OCI-LY3 (cell line): ENCODE data around the gene DNAH7.

Experiments
- H2AFZ ChIP-seq: fragments of 200-600, 300-600 bp; shearing (Covaris generic); 2 replicates; pipeline ENCODE4 v1.6.0; 2014; ENCODE audit warnings: antibody characterized with exemption, low read depth, low read length
- H3K27ac ChIP-seq: fragments of 200-600, 300-600 bp; sonication (generic); 2 replicates; pipeline ENCODE4 v1.5.1; 2014; ENCODE audit warnings: mild to moderate bottlenecking, low read length, moderate library complexity, mixed read lengths
- H3K27me3 ChIP-seq: fragments of 200-600, 300-600 bp; sonication (generic); 2 replicates; pipeline ENCODE4 v1.6.1; 2014; ENCODE audit warnings: low read depth, low read length, mixed read lengths
- H3K36me3 ChIP-seq: fragments of 200-600, 300-600 bp; sonication (generic); replicated peaks from 2 replicates; pipeline ENCODE3; 2014; ENCODE audit warnings: low read depth, low read length, mixed read lengths
- H3K4me1 ChIP-seq: fragments of 300-600, 200-600 bp; sonication (generic); 2 replicates; pipeline ENCODE4 v1.6.1; 2014; ENCODE audit warnings: low read length, mixed read lengths
- H3K4me2 ChIP-seq: fragments of 200-600, 300-600 bp; sonication (generic); 2 replicates; pipeline ENCODE4 v1.6.1; 2014; ENCODE audit warnings: low read length, mixed read lengths
- H3K4me3 ChIP-seq: fragments of 300-600, 200-600 bp; sonication (generic); 2 replicates; pipeline ENCODE4 v1.5.1; 2014; ENCODE audit warnings: antibody characterized with exemption, mild to moderate bottlenecking, low read length, moderate library complexity
- H3K79me2 ChIP-seq: fragments of 300-600, 200-600 bp; shearing (Covaris generic); 2 replicates; pipeline ENCODE4 v1.6.1; 2014; ENCODE audit warnings: mild to moderate bottlenecking, low read length, mixed read lengths
- H3K9ac ChIP-seq: fragments of 300-600, 200-600 bp; shearing (Covaris generic); 2 replicates; pipeline ENCODE4 v1.6.0; 2014; ENCODE audit warnings: mild to moderate bottlenecking, low read length, moderate library complexity
- H3K9me3 ChIP-seq: fragments of 200-600, 300-600 bp; shearing (Covaris generic); 2 replicates; pipeline ENCODE4 v1.6.1; 2014; ENCODE audit warnings: low read length, mixed read lengths; ENCODE audit not compliant: insufficient read depth
- H4K20me1 ChIP-seq: fragments of 200-600, 300-600 bp; sonication (generic); 2 replicates; pipeline ENCODE4 v1.6.1; 2016; ENCODE audit warnings: low read length, mixed read lengths; ENCODE audit not compliant: insufficient read depth
- CTCF ChIP-seq: fragments of 200-600, 300-600 bp; sonication (generic); IDR thresholded peaks from 2 replicates; pipeline ENCODE4 v1.5.1; 2014; ENCODE audit warnings: antibody characterized with exemption, low read length, low read depth
- EZH2phosphoT487 ChIP-seq: fragments of 200-600 bp; shearing (Covaris generic); IDR thresholded peaks from 2 replicates; pipeline ENCODE4 v1.6.1; 2018; ENCODE audit warnings: antibody characterized with exemption, mixed run types, low read depth

The DNAH7 gene

GRCh38 chr2:195711478-195711877 is 357.2 kb downstream of the DNAH7 start:
- Histone ChIP-seq H3K27me3 (no peaks in the 10 kb centered on the region), H4K20me1 (no peaks in the 10 kb centered on the region), H3K9me3 (no peaks in the 10 kb centered on the region), H3K36me3 (peaks cover 2% of the 10 kb centered on the region), H3K79me2 (no peaks in the 10 kb centered on the region), H3K4me1 (no peaks in the 10 kb centered on the region), H3K9ac (no peak overlapping the region), H3K4me2 (no peak overlapping the region), H3K27ac (no peak overlapping the region), H2AFZ (no peak overlapping the region), H3K4me3 (no peak overlapping the region)
- TF ChIP-seq EZH2phosphoT487 (no peak), CTCF (no peak)

- Histone ChIP-seq H4K20me1 (no peaks in the 10 kb centered on the region), H3K4me1 (no peaks in the 10 kb centered on the region), H2AFZ (no peak overlapping the region), H3K9ac (no peak overlapping the region), H3K79me2 (no peaks in the 10 kb centered on the region), H3K27ac (no peak overlapping the region), H3K27me3 (no peaks in the 10 kb centered on the region), H3K4me2 (no peak overlapping the region), H3K36me3 (peaks cover 2% of the 10 kb centered on the region), H3K9me3 (no peaks in the 10 kb centered on the region), H3K4me3 (no peak overlapping the region)
- TF ChIP-seq CTCF: no peak
- TF ChIP-seq EZH2phosphoT487: no peak
Measured at GRCh38 chr2:195709901-195710806, 358.5 kb downstream of the DNAH7 start.

- Histone ChIP-seq H3K79me2 (no peaks in the 10 kb centered on the region), H3K4me2 (no peak overlapping the region), H4K20me1 (no peaks in the 10 kb centered on the region), H3K9ac (no peak overlapping the region), H3K4me1 (no peaks in the 10 kb centered on the region), H3K4me3 (no peak overlapping the region), H3K36me3 (no peaks in the 10 kb centered on the region), H3K27me3 (no peaks in the 10 kb centered on the region), H3K27ac (no peak overlapping the region), H3K9me3 (no peaks in the 10 kb centered on the region), H2AFZ (no peak overlapping the region)
- TF ChIP-seq CTCF: no peak
- TF ChIP-seq EZH2phosphoT487: no peak
Measured at GRCh38 chr2:195706161-195706900, 362.3 kb downstream of the DNAH7 start.

GRCh38 chr2:195700480-195700879 is 368.2 kb downstream of the DNAH7 start:
- Histone ChIP-seq H3K79me2 (no peaks in the 10 kb centered on the region), H3K4me2 (no peak overlapping the region), H3K9ac (no peak overlapping the region), H3K9me3 (peaks cover 4% of the 10 kb centered on the region), H3K27ac (no peak overlapping the region), H2AFZ (no peak overlapping the region), H4K20me1 (no peaks in the 10 kb centered on the region), H3K4me3 (no peak overlapping the region), H3K4me1 (peaks cover 6% of the 10 kb centered on the region), H3K36me3 (peaks cover 15% of the 10 kb centered on the region), H3K27me3 (no peaks in the 10 kb centered on the region)
- TF ChIP-seq EZH2phosphoT487: no peak
- no peak for TF ChIP-seq CTCF
